ENCODE measurements around the gene TGFBR3. TPM values are rescaled to one million over a fixed set of nuclear protein-coding genes. Genes with fewer than 3 reads are reported as not detected.

The TGFBR3 gene
- total RNA-seq, 1 donor from 2014 or later, result 2.5 TPM

DNA sequence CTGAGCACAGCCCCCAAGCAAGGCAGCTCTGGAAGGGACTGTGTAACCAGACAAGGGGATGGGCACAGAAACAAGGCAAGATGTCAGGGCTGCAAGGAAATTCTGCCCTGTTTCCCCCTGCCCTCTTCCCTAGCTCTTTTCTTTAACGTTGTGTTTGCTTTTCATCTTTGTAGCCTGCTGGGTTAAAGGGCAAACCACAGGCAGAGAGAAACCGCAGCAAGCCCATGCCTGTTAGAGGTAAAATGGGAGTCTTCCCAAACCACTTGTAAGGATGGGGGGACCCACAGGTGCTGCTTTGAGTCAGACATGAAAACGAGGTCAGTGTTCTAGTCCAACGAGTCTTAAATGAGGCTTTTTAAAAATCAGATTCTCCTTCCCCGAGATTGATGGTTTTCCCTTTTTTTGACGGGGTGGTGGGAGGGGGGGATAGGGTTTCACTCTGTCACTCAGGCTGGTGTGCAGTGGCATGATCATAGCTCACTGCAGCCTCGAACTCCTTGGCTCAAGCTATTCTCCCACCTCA is 13.3 kb downstream of the TGFBR3 start:
- FAIRE-seq, result no peak
- H3K27ac Mint-ChIP-seq (ENCODE audit: unreplicated experiment), result no peak overlapping the region

DNA sequence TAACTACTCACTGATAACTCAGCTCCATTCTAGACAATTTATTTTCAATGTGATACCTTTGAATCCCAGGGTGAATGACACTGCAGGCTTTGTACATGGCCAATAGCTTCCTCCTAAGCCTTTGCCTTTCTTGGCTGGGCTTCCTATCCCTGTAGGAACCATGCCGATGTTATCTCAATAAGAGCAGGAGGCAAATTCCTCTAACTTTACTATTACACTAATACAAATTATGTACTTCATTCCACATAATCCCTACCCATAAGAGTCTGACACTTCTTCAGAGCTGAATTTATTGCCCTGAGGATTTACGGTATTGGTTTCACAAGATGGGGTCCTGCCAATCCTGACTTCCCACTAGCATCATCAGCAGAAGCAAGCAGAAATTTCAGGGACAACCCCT is 14.0 kb downstream of the TGFBR3 start:
- peaks cover 8% of the 10 kb centered on the region for H3K4me1 Mint-ChIP-seq (ENCODE audit: low read depth, unreplicated experiment)
- Histone ChIP-seq H3K36me3 (ENCODE audit: insufficient read depth, low read length) (no peaks in the 10 kb centered on the region), H2AFZ (ENCODE audit: low read depth, low read length) (no peak overlapping the region), H3K9ac (ENCODE audit: low read length) (no peak overlapping the region), H3K4me2 (ENCODE audit: low read length) (peak overlapping the region; percentile 47), H3K27me3 (ENCODE audit: insufficient read depth, low read length) (peaks cover 4% of the 10 kb centered on the region), H3K4me1 (ENCODE audit: insufficient read depth, low read length) (peaks cover 5% of the 10 kb centered on the region), H3K27ac (ENCODE audit: low read depth, low read length) (no peak overlapping the region), H4K20me1 (ENCODE audit: insufficient read depth, low read length) (peaks cover 10% of the 10 kb centered on the region), H3K9me3 (ENCODE audit: insufficient read depth, low read depth, low read length) (no peaks in the 10 kb centered on the region), H3K79me2 (ENCODE audit: insufficient read depth, low read length) (no peaks in the 10 kb centered on the region), H3K4me3 (ENCODE audit: insufficient read depth, low read depth, low read length) (no peak overlapping the region)
- no peak for FAIRE-seq
- no peaks in the 10 kb centered on the region for H3K9me3 Mint-ChIP-seq (ENCODE audit: unreplicated experiment)
- peaks cover 29% of the 10 kb centered on the region for H3K27me3 Mint-ChIP-seq (ENCODE audit: low read depth, unreplicated experiment)
- TF ChIP-seq CTCF (IDR thresholded peaks at IDR 0.05; ENCODE audit: insufficient read depth, low read depth, low read length) (no peak), EZH2 (IDR thresholded peaks at IDR 0.05; ENCODE audit: insufficient read depth, low read length) (no peak)
- no peak overlapping the region for H3K27ac Mint-ChIP-seq (ENCODE audit: unreplicated experiment)
- no peak overlapping the region for H3K4me3 Mint-ChIP-seq (ENCODE audit: unreplicated experiment)
- no peaks in the 10 kb centered on the region for H3K36me3 Mint-ChIP-seq (ENCODE audit: low read depth, unreplicated experiment)
- DNase-seq (ENCODE audit: low read depth), result peak; percentile 39

More for the DNA sequence above, 13.3 kb downstream of the TGFBR3 start:
- H3K27me3 Mint-ChIP-seq (ENCODE audit: low read depth, unreplicated experiment), result peaks cover 29% of the 10 kb centered on the region
- peak; percentile 51 for DNase-seq (ENCODE audit: low read depth)
- Histone ChIP-seq H4K20me1 (ENCODE audit: insufficient read depth, low read length) (peaks cover 10% of the 10 kb centered on the region), H3K27ac (ENCODE audit: low read depth, low read length) (no peak overlapping the region), H3K36me3 (ENCODE audit: insufficient read depth, low read length) (no peaks in the 10 kb centered on the region), H3K9ac (ENCODE audit: low read length) (no peak overlapping the region), H3K9me3 (ENCODE audit: insufficient read depth, low read depth, low read length) (no peaks in the 10 kb centered on the region), H3K4me2 (ENCODE audit: low read length) (peak overlapping the region; percentile 47), H3K27me3 (ENCODE audit: insufficient read depth, low read length) (peaks cover 4% of the 10 kb centered on the region), H3K4me1 (ENCODE audit: insufficient read depth, low read length) (peaks cover 5% of the 10 kb centered on the region), H2AFZ (ENCODE audit: low read depth, low read length) (no peak overlapping the region), H3K79me2 (ENCODE audit: insufficient read depth, low read length) (no peaks in the 10 kb centered on the region), H3K4me3 (ENCODE audit: insufficient read depth, low read depth, low read length) (no peak overlapping the region)
- peaks cover 8% of the 10 kb centered on the region for H3K4me1 Mint-ChIP-seq (ENCODE audit: low read depth, unreplicated experiment)
- no peak overlapping the region for H3K4me3 Mint-ChIP-seq (ENCODE audit: unreplicated experiment)
- TF ChIP-seq EZH2 (IDR thresholded peaks at IDR 0.05; ENCODE audit: insufficient read depth, low read length) (no peak), CTCF (IDR thresholded peaks at IDR 0.05; ENCODE audit: insufficient read depth, low read depth, low read length) (no peak)
- H3K9me3 Mint-ChIP-seq (ENCODE audit: unreplicated experiment), result no peaks in the 10 kb centered on the region
- H3K36me3 Mint-ChIP-seq (ENCODE audit: low read depth, unreplicated experiment), result no peaks in the 10 kb centered on the region

DNA sequence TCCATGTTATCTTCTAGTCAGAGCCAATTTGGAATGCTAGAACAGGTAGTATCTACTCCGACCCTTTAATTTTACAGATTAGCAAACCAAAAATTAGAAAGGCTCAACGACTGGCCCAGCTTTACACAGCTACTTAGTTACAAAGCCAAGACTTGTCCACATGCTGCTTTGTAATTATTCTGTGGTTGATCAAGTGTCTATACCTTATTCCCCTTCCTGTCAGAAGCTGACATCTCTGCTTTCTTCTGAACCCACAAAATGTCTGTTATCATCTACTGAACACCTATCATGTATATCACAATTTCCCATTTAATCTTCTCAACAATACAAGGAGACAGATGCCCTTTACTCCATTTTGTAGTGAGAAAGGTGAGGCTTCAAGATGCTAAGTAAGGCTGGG is 15.6 kb downstream of the TGFBR3 start:
- H3K4me3 ChIP-seq (ENCODE audit: insufficient read depth, low read depth, low read length), result no peak overlapping the region
- H3K4me2 ChIP-seq (ENCODE audit: low read length), result no peak overlapping the region
- Mint-ChIP-seq H3K4me3 (ENCODE audit: unreplicated experiment) (no peak overlapping the region), H3K4me1 (ENCODE audit: low read depth, unreplicated experiment) (peaks cover 8% of the 10 kb centered on the region), H3K36me3 (ENCODE audit: low read depth, unreplicated experiment) (no peaks in the 10 kb centered on the region), H3K27me3 (ENCODE audit: low read depth, unreplicated experiment) (peaks cover 18% of the 10 kb centered on the region), H3K27ac (ENCODE audit: unreplicated experiment) (no peak overlapping the region), H3K9me3 (ENCODE audit: unreplicated experiment) (no peaks in the 10 kb centered on the region)
- no peaks in the 10 kb centered on the region for H3K36me3 ChIP-seq (ENCODE audit: insufficient read depth, low read length)
- no peak for DNase-seq (ENCODE audit: low read depth)
- H2AFZ ChIP-seq (ENCODE audit: low read depth, low read length), result no peak overlapping the region
- H3K9me3 ChIP-seq (ENCODE audit: insufficient read depth, low read depth, low read length), result no peaks in the 10 kb centered on the region
- no peak overlapping the region for H3K27ac ChIP-seq (ENCODE audit: low read depth, low read length)
- H3K79me2 ChIP-seq (ENCODE audit: insufficient read depth, low read length), result no peaks in the 10 kb centered on the region
- peaks cover 5% of the 10 kb centered on the region for H3K4me1 ChIP-seq (ENCODE audit: insufficient read depth, low read length)
- H3K9ac ChIP-seq (ENCODE audit: low read length), result no peak overlapping the region
- no peak for FAIRE-seq
- no peaks in the 10 kb centered on the region for H3K27me3 ChIP-seq (ENCODE audit: insufficient read depth, low read length)
- H4K20me1 ChIP-seq (ENCODE audit: insufficient read depth, low read length), result peaks cover 10% of the 10 kb centered on the region
- TF ChIP-seq CTCF (IDR thresholded peaks at IDR 0.05; ENCODE audit: insufficient read depth, low read depth, low read length) (no peak), EZH2 (IDR thresholded peaks at IDR 0.05; ENCODE audit: insufficient read depth, low read length) (no peak)

All from astrocyte (in vitro differentiated cells and primary cell).